ENCODE results near the gene MORC2.

The MORC2 gene

DNA sequence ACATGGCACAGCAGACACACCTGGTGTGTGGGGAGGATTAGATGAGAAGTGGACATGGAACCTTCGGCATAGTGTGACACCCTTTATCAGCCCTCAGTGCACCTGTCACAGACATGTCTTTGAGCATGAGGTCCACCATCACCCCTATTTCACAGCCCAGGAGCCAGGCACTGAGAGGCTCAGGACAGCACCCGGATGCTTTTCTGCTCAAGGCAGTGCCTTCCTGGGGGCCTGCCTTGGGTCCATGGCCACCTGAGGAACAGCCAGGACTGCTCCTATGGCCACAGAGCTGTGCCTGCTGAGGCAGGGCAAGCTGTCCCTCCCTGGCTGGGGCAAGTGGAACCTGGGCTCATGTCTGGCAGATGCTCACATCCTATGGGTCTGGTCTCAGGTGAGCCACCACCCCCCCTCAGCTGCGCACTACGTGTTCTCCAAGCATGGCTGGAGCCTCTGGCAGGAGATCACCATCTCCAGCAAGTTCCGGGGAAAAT, 75.8 kb downstream of the MORC2 start:
- no peak overlapping the region for H3K4me3 ChIP-seq (ENCODE audit: low read length)

DNA sequence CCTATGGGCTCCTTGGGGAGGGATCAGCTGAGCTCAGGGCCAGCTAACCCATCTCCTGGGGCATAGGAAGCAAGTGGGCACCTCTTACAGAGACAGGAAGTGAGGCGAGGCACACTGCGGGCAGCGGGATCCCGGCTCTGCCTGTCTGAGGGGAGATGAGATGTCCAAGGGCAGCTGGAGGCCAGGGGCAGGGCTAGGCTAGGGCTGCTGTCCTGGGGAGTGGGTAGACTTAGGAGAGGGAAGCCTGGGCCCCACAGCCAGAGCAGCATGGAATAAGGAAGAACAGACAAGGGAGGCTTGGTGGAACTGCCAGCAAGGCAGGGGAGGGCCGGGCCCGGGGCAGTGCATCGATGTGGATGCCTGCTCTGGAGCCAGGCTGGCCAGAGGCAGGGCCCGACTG, 76.3 kb downstream of the MORC2 start:
- no peak for DNase-seq (ENCODE audit: low read depth, low spot score)
- no peak overlapping the region for H3K4me3 ChIP-seq (ENCODE audit: low read length)

More for the DNA sequence above, 75.8 kb downstream of the MORC2 start:
- no peak for DNase-seq (ENCODE audit: low read depth, low spot score)

DNA sequence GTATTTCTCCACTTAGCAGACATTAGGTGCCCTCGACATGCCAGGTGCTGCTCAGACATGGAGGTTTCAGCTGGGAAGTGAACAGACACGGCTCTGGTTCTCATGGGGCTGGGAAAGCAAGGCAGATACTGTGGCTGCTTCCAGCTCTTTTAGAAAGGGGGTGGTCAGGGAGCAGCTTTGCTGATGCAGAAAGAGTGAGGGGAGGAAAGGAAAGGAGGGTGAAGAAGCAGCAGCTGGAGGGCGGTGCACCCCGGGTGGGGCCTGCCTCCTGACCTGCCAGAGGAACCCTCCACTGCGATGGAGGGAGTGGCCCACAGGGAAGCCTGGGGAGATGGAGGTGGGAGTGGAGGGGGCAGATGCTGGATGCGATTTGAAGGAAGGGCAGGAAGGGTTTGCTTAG, 76.8 kb downstream of the MORC2 start:
- no peak overlapping the region for H3K4me3 ChIP-seq (ENCODE audit: low read length)
- DNase-seq (ENCODE audit: low read depth, low spot score): no peak

DNA sequence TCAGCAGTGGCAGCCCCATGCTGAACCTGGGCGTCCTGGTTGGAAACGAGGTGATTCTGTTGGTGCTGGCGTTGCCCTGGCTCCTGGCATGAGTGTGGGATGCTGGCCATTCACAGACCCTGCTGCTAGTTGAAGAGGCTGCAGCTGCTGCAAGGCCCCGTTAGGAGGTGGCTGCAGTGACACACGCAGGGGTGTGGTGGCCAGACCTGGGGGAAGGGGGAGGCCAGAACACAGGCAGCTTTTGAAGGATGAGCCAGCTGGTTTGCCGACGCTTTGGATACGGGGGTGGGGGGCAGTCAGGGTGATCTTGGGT, 77.2 kb downstream of the MORC2 start:
- no peak overlapping the region for H3K4me3 ChIP-seq (ENCODE audit: low read length)

DNA sequence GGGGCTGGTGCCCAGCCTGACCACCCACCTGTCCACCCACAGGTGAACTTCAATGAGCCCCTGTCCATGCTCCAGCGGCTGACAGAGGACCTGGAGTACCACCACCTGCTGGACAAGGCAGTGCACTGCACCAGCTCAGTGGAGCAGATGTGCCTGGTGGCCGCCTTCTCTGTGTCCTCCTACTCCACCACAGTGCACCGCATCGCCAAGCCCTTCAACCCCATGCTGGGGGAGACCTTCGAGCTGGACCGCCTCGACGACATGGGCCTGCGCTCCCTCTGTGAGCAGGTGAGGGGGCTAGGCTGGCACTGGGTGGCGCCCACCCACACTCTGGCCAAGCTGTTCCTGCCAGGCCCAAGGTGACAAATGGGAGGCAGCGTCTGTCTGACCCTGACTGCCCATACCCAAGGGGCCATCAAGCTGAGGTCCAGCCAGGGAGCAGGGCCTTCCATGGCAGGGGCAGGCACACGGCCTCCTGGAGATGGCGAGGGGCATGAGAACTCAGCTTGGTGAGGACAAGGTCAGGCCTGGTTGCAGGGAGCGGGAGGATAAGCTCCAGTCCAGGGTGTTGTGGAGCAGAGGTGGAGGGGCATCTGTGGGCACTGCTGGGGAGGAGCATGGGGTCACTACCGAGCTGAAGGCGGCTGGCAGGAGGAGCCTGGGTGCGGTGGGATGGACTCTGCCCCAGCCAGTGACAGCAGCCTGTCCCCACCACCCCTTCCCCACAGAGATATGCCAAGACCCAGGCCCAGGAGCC, 77.7 kb downstream of the MORC2 start:
- DNase-seq (ENCODE audit: low read depth, low spot score): peak; percentile 10
- no peak overlapping the region for H3K4me3 ChIP-seq (ENCODE audit: low read length)

More for the DNA sequence above, 77.2 kb downstream of the MORC2 start:
- DNase-seq (ENCODE audit: low read depth, low spot score): no peak

DNA sequence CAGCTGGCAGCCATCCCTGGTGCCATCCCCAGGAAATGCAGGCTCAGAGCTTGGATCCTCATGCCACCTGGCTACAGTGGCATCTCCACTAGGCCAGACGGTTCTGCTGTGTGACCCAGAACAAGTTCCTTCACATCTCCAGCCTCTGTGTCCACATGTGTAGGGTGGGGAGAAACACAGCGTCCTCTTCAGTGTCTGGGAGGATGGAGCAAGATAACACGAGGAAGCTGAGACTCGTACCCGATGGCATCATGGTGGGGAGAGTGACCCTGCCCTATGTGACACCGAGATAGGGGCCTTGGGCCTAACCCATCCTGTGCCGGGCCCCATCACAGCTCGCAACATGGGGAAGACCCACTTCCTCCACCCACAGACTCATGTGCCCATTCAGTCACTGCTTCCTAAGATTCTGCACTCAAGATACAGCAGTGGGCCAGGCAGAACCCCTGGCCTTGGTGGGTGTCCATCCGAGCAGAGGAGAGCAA, 78.5 kb downstream of the MORC2 start:
- no peak overlapping the region for H3K4me3 ChIP-seq (ENCODE audit: low read length)
- no peak for DNase-seq (ENCODE audit: low read depth, low spot score)

DNA sequence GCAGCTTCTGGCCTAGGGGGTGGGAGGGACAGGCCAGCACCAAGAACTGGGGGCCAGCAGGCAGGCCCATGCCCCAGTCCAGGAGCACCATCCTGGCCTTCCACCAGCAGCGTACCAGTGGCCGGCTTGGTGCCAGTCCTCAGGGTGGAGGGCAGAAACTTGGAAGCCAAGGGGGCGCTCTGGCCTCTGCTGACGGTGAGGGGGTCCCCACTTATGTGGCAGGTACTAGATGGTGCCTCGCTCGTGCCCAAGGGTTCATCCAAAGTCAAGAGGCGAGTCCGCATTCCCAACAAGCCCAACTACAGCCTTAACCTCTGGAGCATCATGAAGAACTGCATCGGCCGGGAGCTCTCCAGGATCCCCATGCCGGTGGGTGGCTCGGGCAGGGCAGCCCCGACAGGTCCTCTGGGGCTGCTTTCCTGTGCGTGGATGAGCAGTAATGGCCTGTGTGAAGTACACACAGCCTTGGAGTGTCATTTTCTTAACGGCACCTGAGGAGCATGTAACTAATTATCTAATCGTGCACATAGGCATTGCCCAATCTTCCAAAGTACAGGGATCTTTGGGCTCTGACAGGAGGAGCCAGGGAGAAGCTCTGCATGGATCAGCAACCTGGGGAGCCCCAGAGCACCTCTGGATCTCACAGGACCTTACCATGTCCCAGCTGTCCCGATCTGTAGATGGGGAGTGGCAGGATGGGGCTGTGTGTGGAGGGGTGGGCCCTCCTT, 79.1 kb downstream of the MORC2 start:
- no peak for DNase-seq (ENCODE audit: low read depth, low spot score)
- no peak overlapping the region for H3K4me3 ChIP-seq (ENCODE audit: low read length)

DNA sequence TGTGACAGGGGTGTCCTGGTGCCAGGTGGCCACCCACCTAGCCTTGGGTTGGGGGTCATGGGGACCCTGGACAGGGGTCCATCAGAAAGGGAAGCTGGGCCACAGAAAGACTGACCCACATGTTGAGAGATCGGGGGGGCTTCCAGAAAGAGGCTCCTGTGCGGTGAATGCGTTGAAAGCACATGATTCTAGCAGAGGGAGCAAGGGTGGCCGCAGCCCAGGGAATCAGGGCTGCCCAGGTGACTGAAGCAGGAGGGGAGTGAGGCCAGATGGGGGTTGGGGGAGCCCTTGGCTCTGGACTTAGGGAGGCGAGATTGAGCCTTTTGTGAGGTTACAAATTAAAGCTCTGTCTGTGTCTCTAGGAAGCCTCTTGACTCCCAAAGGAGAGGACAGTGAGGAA, 80.7 kb downstream of the MORC2 start:
- no peak overlapping the region for H3K4me3 ChIP-seq (ENCODE audit: low read length)
- no peak for DNase-seq (ENCODE audit: low read depth, low spot score)

DNA sequence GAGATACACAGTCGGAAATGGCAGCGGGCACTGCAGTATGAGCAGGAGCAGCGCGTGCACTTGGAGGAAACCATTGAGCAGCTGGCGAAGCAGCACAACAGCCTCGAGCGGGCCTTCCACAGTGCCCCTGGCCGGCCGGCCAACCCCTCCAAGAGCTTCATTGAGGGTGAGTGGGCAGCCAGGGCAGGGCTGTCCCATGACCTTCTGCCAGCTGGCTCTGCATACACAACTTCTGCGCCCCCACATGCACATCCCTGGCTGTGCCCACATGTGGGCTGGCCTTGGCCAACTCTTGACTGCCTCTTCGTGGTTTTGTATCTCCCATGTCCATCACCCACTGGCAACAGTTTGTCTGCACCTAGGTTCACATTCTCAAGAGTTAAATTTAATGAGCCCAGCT, 81.1 kb downstream of the MORC2 start:
- no peak overlapping the region for H3K4me3 ChIP-seq (ENCODE audit: low read length)
- DNase-seq (ENCODE audit: low read depth, low spot score): no peak

DNA sequence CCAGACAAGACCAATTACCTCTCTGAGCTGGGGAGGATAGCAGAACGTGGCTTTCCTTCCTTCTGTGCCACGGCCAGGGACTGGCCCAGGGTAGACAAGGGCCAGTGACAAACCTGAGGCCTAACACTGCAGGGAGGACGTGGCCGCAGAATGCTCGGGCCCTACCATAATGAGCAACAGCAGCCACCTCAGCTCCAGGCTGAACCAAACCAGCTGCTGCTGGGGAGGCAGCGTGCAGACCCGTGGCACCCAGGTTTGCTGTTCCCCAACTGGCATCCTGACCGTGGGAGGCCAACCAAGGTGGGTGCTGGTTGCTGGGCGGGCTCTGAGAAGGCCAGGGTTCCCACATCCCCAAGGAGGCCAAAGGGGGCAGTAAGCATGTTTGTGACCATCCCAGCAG, 83.0 kb downstream of the MORC2 start:
- H3K4me3 ChIP-seq (ENCODE audit: low read length): no peak overlapping the region
- no peak for DNase-seq (ENCODE audit: low read depth, low spot score)

DNA sequence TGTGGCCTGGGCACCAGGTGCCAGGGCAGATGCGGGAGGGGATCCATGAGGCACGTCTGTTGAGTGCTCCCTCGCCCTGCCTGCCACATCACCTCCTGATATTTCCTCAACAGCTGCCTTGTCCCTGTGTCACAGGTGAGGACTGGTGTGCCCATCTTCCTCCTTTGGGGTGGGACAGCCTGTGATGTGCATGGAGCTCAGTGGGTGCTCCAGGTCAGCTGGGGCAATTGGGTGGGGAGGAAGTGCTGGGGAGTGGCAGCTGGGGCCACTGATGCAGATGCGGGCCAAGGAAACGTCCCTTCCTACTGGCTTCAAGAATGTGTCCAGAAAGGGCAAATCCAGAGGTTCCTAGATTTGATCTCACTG, 83.6 kb downstream of the MORC2 start:
- no peak overlapping the region for H3K4me3 ChIP-seq (ENCODE audit: low read length)
- no peak for DNase-seq (ENCODE audit: low read depth, low spot score)

DNA sequence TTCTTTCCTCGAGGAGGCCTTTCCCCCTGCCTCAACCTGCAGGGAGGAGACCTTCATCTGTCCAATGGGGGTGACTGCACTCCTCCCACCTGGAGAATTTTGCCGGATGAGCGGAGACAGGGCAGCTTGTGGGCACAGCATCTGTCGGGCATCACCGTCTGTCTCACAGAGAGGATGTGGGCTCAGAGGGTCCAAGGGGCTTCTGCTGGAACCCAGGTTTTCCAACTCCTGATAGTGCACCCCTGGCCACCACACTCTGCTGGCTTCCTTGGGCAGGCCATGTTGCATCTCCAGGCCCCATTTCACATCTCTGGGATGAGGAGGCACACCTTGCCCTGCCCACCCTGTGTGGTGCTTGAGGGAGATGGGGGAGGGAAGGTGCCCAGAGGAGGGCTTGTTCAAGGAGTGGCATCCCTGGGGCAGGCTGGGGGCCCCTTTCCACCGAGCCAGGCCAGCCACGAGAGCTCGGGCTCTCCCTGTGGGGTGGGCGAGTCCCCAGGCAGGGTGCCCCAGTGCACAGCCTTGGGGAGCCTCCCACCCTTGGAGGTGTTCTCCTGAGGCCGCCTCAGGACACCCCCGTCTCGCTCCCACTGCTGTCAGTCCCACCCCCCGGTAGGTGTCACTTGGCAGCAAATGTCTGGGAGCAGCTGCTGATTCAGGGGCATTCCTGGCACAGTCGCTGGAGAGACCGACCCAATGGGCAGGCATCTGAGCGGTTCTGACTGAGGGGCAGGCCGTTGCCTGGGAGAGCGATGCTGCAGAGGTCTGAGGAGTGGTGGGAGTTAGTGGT, 84.2 kb downstream of the MORC2 start:
- DNase-seq (ENCODE audit: low read depth, low spot score): no peak
- H3K4me3 ChIP-seq (ENCODE audit: low read length): no peak overlapping the region

DNA sequence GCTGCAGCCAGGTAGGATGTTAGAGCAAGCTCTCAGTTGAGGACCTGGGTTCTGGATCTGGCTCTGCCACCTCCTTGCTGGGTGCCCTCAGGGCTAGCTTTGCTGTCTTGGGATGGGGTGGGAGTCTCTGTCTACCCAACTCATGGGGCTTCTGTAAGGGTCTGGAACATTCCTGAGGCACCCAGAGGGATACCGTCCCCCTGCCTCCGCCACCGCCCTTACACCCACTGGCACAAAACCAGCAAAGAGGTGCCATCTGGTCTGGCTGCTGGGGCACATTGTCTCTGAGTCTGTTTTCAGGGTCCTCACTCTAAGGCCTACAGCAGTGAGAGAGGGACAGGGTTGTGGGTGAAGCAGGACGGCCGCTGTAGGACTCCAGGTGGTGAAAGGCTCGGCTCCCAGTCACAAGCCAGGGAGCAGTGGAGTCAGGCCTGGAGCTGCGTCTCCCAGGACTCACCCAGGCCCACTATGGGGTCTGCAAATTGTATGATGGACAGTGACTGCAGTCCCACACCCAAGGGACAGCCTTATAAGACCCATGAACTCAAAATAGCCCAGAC, 84.9 kb downstream of the MORC2 start:
- H3K4me3 ChIP-seq (ENCODE audit: low read length): no peak overlapping the region
- no peak for DNase-seq (ENCODE audit: low read depth, low spot score)

DNA sequence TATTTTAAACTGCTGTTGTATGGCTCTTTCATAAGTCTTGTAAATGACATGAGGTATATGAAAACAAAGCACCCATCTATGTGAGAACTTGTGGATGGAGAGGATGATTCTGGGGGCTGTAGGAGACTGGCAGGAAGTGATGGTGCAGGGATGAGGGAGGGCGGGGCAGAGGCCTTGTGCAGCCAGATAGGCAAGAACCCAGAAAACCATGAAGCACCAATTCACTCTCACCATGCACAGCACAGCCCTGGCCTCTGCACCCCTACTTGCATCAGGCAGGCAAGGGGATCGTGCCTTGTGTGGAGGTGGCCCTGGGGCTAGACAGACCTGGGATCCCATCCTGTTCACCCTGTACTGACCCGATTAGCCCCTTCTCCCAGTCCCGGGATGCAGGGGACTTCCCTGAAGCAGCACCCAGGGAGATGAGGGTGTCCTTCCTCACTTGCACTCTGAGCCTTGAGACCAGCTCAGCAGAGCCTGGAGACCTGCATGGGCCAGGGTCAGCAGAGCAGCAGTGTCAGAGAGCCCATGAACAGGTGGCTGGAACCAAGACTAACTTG, 85.5 kb downstream of the MORC2 start:
- DNase-seq (ENCODE audit: low read depth, low spot score): no peak
- H3K4me3 ChIP-seq (ENCODE audit: low read length): no peak overlapping the region

DNA sequence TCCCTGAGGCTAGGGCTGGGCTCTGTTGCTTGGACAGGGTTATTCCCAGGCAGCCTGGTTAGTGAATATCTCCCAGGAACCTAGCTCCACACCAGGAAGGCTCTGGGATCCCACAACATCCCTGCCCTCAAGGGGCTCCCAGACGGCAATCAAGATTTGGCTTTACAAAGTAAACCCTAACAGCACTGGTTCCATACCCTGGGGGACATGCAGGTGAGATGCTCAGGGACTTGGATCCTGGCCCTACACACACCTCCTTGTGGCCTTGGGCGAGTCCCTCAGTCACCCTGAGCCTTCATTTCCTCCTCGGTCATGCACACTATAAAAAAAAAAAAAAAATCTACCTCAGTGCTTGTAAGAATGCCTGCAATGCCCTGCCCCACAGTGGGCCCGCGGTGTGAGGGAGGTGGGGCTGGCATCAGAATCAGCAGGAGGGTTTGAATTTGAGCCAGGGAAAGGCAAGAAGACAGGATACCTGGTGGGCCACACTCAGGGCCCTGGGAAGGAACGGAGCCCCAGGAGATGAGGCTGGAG, 86.3 kb downstream of the MORC2 start:
- no peak overlapping the region for H3K4me3 ChIP-seq (ENCODE audit: low read length)
- DNase-seq (ENCODE audit: low read depth, low spot score): no peak

DNA sequence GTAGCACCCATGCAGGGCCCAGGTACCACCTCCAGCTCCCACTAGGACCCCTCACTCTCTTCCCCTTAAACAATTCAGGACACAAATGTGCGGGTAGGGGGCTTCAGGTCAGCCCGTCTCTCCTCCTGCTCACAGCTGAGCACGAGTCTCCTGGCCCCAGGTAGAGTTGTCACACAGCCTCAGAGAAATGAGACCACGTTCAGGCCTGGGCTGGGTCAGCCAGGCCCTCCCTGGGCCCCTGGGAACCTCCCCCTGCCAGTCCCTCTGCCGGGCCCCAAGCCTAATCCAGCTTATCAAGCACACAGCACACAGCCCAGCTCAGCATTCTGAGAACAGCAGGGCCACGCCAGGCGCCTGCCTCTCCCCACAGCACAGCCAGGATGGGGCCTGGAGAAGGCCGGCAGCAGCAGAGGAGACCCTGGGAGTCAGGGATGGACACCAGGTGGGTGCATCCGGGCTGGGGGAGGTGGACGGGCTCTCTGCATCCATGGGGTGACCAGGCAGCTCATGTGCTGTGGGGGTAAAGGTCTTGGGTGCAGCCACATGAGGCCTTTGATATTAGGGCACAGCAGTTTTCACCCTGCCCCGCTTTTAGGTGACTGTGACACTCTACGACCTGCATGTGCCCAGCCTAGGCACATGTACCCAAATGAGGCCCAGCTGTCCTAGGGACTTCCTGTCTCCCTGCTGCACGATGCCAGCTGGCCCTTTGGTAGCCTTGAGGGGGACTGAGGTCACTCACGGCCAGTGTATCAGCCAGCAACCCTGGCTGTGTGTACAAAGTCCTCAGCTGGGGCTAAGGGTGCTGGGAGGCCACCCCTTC, 87.0 kb downstream of the MORC2 start:
- H3K4me3 ChIP-seq (ENCODE audit: low read length): no peak overlapping the region
- DNase-seq (ENCODE audit: low read depth, low spot score): no peak

DNA sequence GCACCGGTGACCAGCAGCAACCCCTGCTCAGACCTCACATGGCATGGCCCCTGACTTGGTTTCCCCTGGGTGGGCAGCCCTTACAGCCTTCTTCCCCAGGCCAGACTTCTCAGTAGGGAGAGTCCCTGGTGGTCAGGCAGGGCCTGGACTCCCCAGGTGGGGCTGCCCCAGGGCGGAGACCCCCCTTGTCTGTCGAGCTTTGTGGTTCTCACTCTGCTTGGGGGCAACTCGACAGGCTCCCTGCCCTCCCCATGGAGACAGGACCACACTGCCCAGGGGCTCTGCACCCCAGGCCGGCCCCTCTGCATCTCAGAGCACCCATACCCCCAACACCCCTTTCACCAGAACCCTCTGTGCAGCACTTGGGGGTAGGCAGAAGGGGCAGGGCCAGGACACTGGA, 87.7 kb downstream of the MORC2 start:
- no peak for DNase-seq (ENCODE audit: low read depth, low spot score)
- no peak overlapping the region for H3K4me3 ChIP-seq (ENCODE audit: low read length)

DNA sequence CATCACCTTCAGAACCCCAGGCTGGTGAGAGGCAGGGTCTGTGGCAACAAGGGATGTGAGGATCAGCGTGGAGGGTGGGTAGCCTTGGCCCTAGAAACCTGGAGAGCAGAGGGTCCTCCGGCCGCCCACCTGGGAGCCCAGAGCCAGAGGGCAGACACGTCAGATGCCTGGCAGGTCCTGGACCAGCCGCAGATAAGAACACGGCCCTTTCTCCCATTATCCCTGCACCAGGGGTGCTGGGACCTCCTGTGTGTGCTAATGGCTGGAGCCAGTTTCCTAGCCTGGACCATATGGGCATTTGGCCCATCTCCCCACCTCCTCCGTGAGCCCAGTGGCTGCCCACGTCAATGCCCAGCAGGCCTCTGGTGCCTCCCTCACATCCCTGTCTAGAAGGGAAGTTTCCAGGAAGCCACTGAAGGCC, 88.4 kb downstream of the MORC2 start:
- no peak overlapping the region for H3K4me3 ChIP-seq (ENCODE audit: low read length)
- no peak for DNase-seq (ENCODE audit: low read depth, low spot score)

All from Jurkat, Clone E6-1 (cell line).